Measurements from ENCODE around the gene ICAM3. TPM values are rescaled to one million over a fixed set of nuclear protein-coding genes. Genes with fewer than 3 reads are reported as not detected.

ICAM3 gene
- total and polyA plus RNA-seq, 10 of the 15 experiments (the other 5 are each of a cell fraction or from before 2014, with no cell fraction given), result 5.5 to 152 (median 90.7) TPM

GRCh38 chr19:10309423-10309822, 30.0 kb downstream of the ICAM3 start, which contains the start of gene ZGLP1:
Gene ZGLP1 (minus strand): TSS chr19:10309815.
- H3K27ac ChIP-seq (ENCODE audit: control insufficient read depth, insufficient read depth), result no peak within 1 kb of the TSS
- POLR2A ChIA-PET, result interaction anchor here (1.4 kb wide), 1 partner anchor 10 kb away, joined by 3 read pairs; no protein-coding TSS in a partner anchor
- CTCF ChIA-PET, result no interaction called here

GRCh38 chr19:10306327-10306726, 33.1 kb downstream of the ICAM3 start:
- H3K27me3 ChIP-seq (replicated peaks in 1 of 2; ENCODE audit: control insufficient read depth in 2 of 2, insufficient read depth in 2 of 2, low read length in 1 of 2), result no peaks in the 10 kb centered on the region
- WGBS (ENCODE audit: insufficient coverage, insufficient replicate concordance, low lambda C conversion rate, missing lambda C conversion rate), result 68% methylated on average over 5 of the region's 5 CpGs
- RAD21 ChIA-PET (ENCODE audit: unreplicated experiment), result no interaction called here
- H3K9me3 ChIP-seq (replicated peaks; ENCODE audit: control insufficient read depth, insufficient read depth, low read length), result no peaks in the 10 kb centered on the region
- H3K4me2 ChIP-seq (ENCODE audit: control insufficient read depth, insufficient read depth), result no peak overlapping the region
- no peak for ATAC-seq
- CTCF ChIA-PET, result no interaction called here
- no peak overlapping the region for H3K4me3 ChIP-seq
- H4K20me1 ChIP-seq (ENCODE audit: control insufficient read depth, insufficient read depth), result no peaks in the 10 kb centered on the region
- no peak overlapping the region for H2AFZ ChIP-seq (ENCODE audit: control insufficient read depth, low read depth, low read length)
- intact Hi-C loops (cut with micrococcal nuclease; ENCODE audit: unreplicated experiment), result no loop called here
- in situ Hi-C loops (cut with MboI), result no loop called here
- no peaks in the 10 kb centered on the region for H3K79me2 ChIP-seq (ENCODE audit: control insufficient read depth, insufficient read depth, low read length)
- POLR2A ChIA-PET, result interaction anchor here (0.6 to 0.7 kb wide), 2 partner anchors 13 to 185 kb away, joined by 3 to 4 read pairs; no protein-coding TSS in a partner anchor
- no TSS peak for BruUV-seq (replicated peaks)
- no peak for FAIRE-seq
- H3K4me1 ChIP-seq (ENCODE audit: control insufficient read depth, insufficient read depth, low read length), result no peaks in the 10 kb centered on the region
- TF ChIP-seq MXI1 (IDR thresholded peaks at IDR 0.05; ENCODE audit: low read depth, low read length) (no peak), MTA3 (IDR thresholded peaks at IDR 0.05; ENCODE audit: borderline replicate concordance, low read length) (no peak), RELA (IDR thresholded peaks at IDR 0.05; ENCODE audit: borderline replicate concordance, partially characterized antibody) (no peak)
- H3K9ac ChIP-seq (ENCODE audit: control insufficient read depth, insufficient read depth, low read length), result no peak overlapping the region
- SMC1A ChIA-PET (ENCODE audit: uncharacterized antibody, unreplicated experiment), result no interaction called here
- no peak for DNase-seq (ENCODE audit: low read depth, low spot score)
- no peaks in the 10 kb centered on the region; a peak in 1 of 4 replicates for H3K36me3 ChIP-seq (ENCODE audit: control insufficient read depth in 2 of 2, insufficient read depth in 2 of 2, low read length in 1 of 2)
- no peak overlapping the region for H3K27ac ChIP-seq (ENCODE audit: control insufficient read depth, insufficient read depth)

More at GRCh38 chr19:10309423-10309822, 30.0 kb downstream of the ICAM3 start, which contains the start of gene ZGLP1:
- intact Hi-C loops (cut with micrococcal nuclease; ENCODE audit: unreplicated experiment) (no loop called here), in situ Hi-C loops (cut with MboI) (no loop called here)
- WGBS (ENCODE audit: insufficient coverage, insufficient replicate concordance, low lambda C conversion rate, missing lambda C conversion rate), result 95% methylated on average over 20 of the region's 24 CpGs
- TF ChIP-seq WRNIP1 (IDR thresholded peaks at IDR 0.05; ENCODE audit: borderline replicate concordance, low read depth, low read length) (no peak), HDGF (IDR thresholded peaks at IDR 0.05) (no peak), ATF3 (IDR thresholded peaks at IDR 0.05; ENCODE audit: borderline replicate concordance, extremely low read depth, low read depth, low read length) (no peak), TBL1XR1 (IDR thresholded peaks at IDR 0.05; ENCODE audit: low read depth, low read length) (no peak), CHD4 (IDR thresholded peaks at IDR 0.05) (no peak)
- Histone ChIP-seq H3K9ac (ENCODE audit: control insufficient read depth, insufficient read depth, low read length) (no peak within 1 kb of the TSS), H3K4me3 (no peak within 1 kb of the TSS), H3K79me2 (ENCODE audit: control insufficient read depth, insufficient read depth, low read length) (no peaks in the 10 kb centered on the region), H2AFZ (ENCODE audit: control insufficient read depth, low read depth, low read length) (no peak within 1 kb of the TSS), H3K27me3 (replicated peaks in 1 of 2; ENCODE audit: control insufficient read depth in 2 of 2, insufficient read depth in 2 of 2, low read length in 1 of 2) (no peaks in the 10 kb centered on the region), H3K4me1 (ENCODE audit: control insufficient read depth, insufficient read depth, low read length) (no peaks in the 10 kb centered on the region; the same call in 1 of the 2 replicates), H3K9me3 (replicated peaks; ENCODE audit: control insufficient read depth, insufficient read depth, low read length) (no peaks in the 10 kb centered on the region), H3K36me3 (ENCODE audit: control insufficient read depth in 2 of 2, insufficient read depth in 2 of 2, low read length in 1 of 2) (no peaks in the 10 kb centered on the region; a peak in 1 of 4 replicates), H3K4me2 (ENCODE audit: control insufficient read depth, insufficient read depth) (no peak within 1 kb of the TSS), H4K20me1 (ENCODE audit: control insufficient read depth, insufficient read depth) (no peaks in the 10 kb centered on the region)
- ChIA-PET SMC1A (ENCODE audit: uncharacterized antibody, unreplicated experiment) (no interaction called here), RAD21 (ENCODE audit: unreplicated experiment) (no interaction called here)
- no TSS peak for BruUV-seq (replicated peaks)
- FAIRE-seq (no peak), DNase-seq (ENCODE audit: low read depth, low spot score) (no peak), ATAC-seq (no peak)
